Posterior vena cava (tissue), 2 donors: Measurements from ENCODE around the gene BHLHE23. TPM values are rescaled to one million over a fixed set of nuclear protein-coding genes. Genes with fewer than 3 reads are reported as not detected.

ENCODE experiments used
- DNase-seq: peaks from one replicate; pipeline ENCODE4 v3.0.0-alpha.2; 2020; ENCODE audit warnings: low spot score
- intact Hi-C, 2 donors: fragments of 100-400 bp; cut with DNase I; formaldehyde crosslinking; loops; one replicate each; pipeline versions ENCODE4 v1.14.1 to v1.14.2; 2022 to 2023
- total RNA-seq, 2 donors: library from RNA; stranded (reverse); fragmentation: NEBNext Ultra II Directional; extraction: Animal tissue kit (Norgen Biotek cat#: 25700); gene quantifications; one replicate each; pipeline ENCODE4 v1.2.1, GENCODE V29; 2021
- donor health status: DM: yes; HTN: yes; CAD: no.
- donor health status: DM: yes; HTN: yes; CAD: no.

Gene BHLHE23
- total RNA-seq, 2 donors from 2014 or later: not detected

DNA sequence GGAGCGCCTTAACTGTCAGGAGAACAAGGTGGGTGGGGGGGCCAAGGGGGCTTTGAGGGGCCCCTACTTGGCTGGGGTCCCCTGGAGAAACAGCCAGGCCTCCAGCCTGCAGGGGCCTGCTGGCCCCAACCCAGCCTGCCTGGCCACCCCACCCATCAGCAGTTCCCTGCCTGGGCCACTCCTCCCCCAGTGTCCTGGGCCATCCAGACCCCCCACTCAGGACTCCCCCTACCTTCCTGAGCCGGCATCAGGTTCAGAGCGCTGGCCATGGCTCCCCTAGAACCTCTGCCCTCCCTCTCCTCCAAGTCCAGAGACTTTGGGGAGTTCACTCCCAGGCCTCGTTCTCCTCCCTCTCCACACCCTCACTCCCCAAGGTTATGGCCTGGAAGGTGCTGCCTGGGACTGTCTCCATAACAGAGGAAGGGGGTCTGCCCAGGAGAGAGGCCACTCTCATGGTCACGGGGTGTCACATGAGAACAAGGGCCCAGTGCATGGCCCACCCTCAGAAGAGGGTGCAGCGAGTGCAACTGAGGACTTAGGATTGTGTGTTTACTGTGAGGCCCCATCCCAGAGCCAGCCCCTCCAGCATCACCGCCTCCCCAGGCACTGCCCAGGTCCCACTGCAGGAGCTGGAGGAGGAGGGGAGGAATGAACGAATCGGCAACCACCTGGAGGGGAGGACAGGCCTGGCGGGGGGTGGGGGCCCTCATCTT lies 48.2 kb downstream of the BHLHE23 start:
- intact Hi-C loops: no loop called here
- DNase-seq: peak; percentile 72

DNA sequence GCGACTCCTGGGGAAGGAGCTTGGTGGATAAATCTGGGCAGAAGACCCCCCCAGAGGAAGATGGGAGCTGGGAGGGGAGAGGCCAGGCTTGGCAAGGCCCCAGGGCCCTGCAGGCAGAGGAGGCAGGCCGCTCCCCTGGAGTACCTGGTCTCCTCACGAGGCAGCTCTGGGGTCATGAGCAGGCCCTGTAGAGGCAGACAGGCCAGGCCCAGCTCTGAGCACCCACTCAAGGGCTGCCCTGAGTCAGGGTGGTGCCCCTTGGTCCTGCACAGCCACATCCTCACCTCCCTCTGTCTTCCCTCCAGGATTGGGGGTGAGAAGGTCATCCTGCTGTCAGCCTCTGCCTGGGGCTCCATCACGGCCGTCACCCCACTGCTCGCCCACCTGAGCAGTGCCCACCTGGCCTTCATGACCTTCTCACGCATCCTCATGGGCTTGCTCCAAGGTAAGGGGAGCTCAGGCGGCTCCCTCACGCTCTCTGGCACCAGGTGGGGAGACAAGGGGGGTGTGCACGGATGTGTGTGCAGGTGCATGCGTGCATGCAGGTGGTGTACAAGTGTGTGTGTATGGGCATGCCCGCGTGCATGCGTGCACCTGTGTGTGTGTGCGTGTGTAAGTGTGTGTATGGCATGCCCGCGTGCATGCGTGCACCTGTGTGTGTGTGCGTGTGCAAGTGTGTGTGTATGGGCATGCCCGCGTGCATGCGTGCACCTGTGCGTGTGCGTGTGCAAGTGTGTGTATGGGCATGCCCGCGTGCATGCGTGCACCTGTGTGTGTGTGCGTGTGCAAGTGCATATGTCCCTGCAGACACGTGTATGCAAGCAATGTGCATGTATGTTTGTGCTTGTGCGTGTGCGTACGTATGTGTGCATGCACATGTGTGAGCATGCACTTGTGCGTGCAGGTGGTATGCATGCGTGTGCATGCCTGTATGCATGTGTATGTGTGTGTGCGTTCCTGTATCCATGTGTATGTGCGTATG lies 49.3 kb downstream of the BHLHE23 start:
- intact Hi-C loops: no loop called here
- DNase-seq: peak; percentile 76

DNA sequence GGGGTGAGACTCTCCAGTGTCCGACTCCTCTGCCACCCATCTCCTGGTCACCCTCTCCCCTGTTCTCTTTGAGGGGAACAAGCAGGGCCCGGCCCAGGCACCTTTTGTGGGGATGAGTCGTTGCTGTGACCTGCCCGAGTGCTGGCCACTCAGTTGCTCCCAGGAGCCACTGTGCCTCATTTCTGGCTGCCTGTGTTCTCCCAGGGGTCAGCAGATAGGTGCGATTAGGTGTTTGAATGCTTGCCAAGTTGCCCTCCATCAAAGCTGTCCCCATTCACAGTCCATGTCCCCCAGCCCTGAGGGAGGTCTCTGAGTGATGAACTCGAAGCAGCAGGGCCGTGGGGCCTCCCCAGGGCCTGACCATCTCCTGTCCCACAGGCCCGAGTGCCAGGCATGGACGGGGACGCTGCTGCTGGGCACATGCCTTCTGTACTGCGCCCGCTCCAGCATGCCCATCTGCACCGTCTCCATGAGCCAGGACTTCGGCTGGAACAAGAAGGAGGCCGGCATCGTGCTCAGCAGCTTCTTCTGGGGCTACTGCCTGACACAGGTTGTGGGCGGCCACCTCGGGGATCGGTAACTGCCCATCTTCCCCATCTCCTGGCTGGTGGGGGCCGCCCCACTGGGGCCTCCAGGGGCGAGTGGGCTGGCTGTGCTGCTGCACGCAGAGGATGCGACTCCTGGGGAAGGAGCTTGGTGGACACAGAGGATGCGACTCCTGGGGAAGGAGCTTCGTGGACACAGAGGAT lies 50.2 kb downstream of the BHLHE23 start:
- intact Hi-C loops: no loop called here
- peak; percentile 75 for DNase-seq

Other genes with a start within 250 kb of the BHLHE23 start
- gene MRGBP, start 210.5 kb downstream of the BHLHE23 start, total RNA-seq: 1 to 10 TPM; 5.0 to 8.0 TPM
- 10 to 100 TPM; 27.7 to 29.4 TPM for gene OGFR, start 202.1 kb downstream of the BHLHE23 start, total RNA-seq
- gene COL9A3, start 189.9 kb downstream of the BHLHE23 start, total RNA-seq: 1 to 10 TPM; 1.0 to 1.9 TPM
- gene TCFL5, start 145.1 kb downstream of the BHLHE23 start, total RNA-seq: 10 to 100 TPM in 1 of 2 donors, 1 to 10 TPM in 1; 9.6 to 10.9 TPM
- gene DIDO1, start 80.5 kb downstream of the BHLHE23 start, total RNA-seq: 10 to 100 TPM; 38.5 to 44.1 TPM
- 10 to 100 TPM; 14.9 to 20.0 TPM for gene GID8, start 68.8 kb downstream of the BHLHE23 start, total RNA-seq
- gene SLC17A9, start 54.3 kb downstream of the BHLHE23 start, total RNA-seq: 10 to 100 TPM in 1 of 2 donors, 1 to 10 TPM in 1; 9.9 to 16.3 TPM
- gene YTHDF1, start 209.2 kb upstream of the BHLHE23 start, total RNA-seq: 10 to 100 TPM; 25.2 to 25.7 TPM
- not detected for gene BIRC7, start 228.9 kb upstream of the BHLHE23 start, total RNA-seq
- gene NKAIN4, start 247.5 kb upstream of the BHLHE23 start, total RNA-seq: not detected